ENCODE measurements around the gene HLCS. TPM values are rescaled to one million over a fixed set of nuclear protein-coding genes. Genes with fewer than 3 reads are reported as not detected.

The HLCS gene
- polyA plus RNA-seq, 1 donor (not counting 4 experiments of a cell fraction or from before 2014, with no cell fraction given) = 11.5 TPM

DNA sequence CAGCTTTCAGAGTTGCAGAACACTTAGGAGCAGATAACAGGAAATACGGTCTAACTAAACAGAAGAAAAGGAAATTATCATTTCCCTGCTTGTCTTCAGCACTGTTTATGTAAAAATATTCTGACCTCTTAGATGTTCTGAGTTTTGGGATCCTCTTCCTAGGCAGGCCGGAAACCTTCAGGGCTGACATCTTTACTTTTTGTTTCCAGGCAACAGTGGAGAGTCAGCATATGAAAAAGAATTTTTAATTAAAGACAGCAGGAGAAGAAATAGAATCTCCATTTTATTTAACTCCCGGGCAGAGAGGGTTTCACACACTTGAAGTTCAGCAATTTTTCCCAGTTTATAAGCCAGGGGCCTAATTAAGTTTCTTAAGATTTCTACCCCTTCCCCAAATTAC lies 35.0 kb upstream of the HLCS start:
- TF ChIP-seq EZH2 (IDR thresholded peaks at IDR 0.05; ENCODE audit: low read length) = no peak
- TF ChIP-seq, protein P1, sequence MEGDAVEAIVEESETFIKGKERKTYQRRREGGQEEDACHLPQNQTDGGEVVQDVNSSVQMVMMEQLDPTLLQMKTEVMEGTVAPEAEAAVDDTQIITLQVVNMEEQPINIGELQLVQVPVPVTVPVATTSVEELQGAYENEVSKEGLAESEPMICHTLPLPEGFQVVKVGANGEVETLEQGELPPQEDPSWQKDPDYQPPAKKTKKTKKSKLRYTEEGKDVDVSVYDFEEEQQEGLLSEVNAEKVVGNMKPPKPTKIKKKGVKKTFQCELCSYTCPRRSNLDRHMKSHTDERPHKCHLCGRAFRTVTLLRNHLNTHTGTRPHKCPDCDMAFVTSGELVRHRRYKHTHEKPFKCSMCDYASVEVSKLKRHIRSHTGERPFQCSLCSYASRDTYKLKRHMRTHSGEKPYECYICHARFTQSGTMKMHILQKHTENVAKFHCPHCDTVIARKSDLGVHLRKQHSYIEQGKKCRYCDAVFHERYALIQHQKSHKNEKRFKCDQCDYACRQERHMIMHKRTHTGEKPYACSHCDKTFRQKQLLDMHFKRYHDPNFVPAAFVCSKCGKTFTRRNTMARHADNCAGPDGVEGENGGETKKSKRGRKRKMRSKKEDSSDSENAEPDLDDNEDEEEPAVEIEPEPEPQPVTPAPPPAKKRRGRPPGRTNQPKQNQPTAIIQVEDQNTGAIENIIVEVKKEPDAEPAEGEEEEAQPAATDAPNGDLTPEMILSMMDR (optimal IDR thresholded peaks at IDR 0.05 in 1 of 3, IDR thresholded peaks at IDR 0.05 in 1 of 3, conservative IDR thresholded peaks at IDR 0.05 in 1 of 3; ENCODE audit: extremely low read depth in 1 of 3, insufficient read depth in 2 of 3, low read length in 3 of 3) = no peak
- Histone ChIP-seq H3K27me3 (ENCODE audit: control insufficient read depth, extremely low read depth, insufficient read depth, low read length) (peaks cover 11% of the 10 kb centered on the region), H4K20me1 (ENCODE audit: control insufficient read depth, extremely low read depth, insufficient read depth, low read length) (no peaks in the 10 kb centered on the region), H3K9me1 (ENCODE audit: control insufficient read depth, extremely low read depth, insufficient read depth, low read length) (no peaks in the 10 kb centered on the region), H3K27ac (ENCODE audit: control insufficient read depth, insufficient read depth, low read length) (no peak overlapping the region), H3K9me3 (ENCODE audit: control insufficient read depth, low read depth, low read length) (no peaks in the 10 kb centered on the region), H3K9ac (ENCODE audit: control insufficient read depth, extremely low read depth, insufficient read depth, low read length) (no peak overlapping the region), H3K36me3 (ENCODE audit: control insufficient read depth in 2 of 2, extremely low read depth in 1 of 2, insufficient read depth in 2 of 2, low read length in 2 of 2) (no peaks in the 10 kb centered on the region), H2AFZ (ENCODE audit: control insufficient read depth, low read length) (no peak overlapping the region), H3K4me3 (ENCODE audit: control insufficient read depth in 2 of 3, extremely low read depth in 1 of 3, insufficient read depth in 2 of 3, low read depth in 1 of 3, low read length in 3 of 3) (no peak overlapping the region), H3K4me2 (ENCODE audit: control insufficient read depth, extremely low read depth, insufficient read depth, low read depth, low read length) (no peak overlapping the region), H3K4me1 (ENCODE audit: control insufficient read depth, extremely low read depth, insufficient read depth, low read length) (no peaks in the 10 kb centered on the region), H3K79me2 (ENCODE audit: control insufficient read depth, insufficient read depth, low read length) (no peaks in the 10 kb centered on the region)
- FAIRE-seq (no peak), DNase-seq (ENCODE audit: low read depth, low spot score) (no peak)
- dilution Hi-C loops (cut with MboI; ENCODE audit: extremely low pct_ligation_motif_present, low sequenced_read_pairs) = no loop called here

DNA sequence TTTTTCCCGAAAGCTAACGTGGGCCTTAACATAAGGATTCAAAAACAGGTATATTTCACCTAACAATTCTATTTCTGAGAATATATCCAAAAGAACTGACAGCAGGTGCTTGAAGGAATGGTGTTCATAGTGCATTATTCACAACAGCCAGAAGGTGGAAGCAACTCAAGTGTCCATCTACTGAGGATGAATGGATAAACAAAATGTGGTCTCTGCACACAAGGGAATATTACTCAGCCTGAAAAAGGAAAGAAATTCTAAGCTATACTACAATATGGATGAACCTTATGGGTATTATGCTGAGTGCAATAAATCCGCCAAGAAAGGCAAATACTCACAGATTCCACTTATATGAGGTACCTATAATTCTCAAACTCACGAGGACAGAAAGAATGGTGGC lies 33.9 kb upstream of the HLCS start:
- H3K27me3 ChIP-seq (ENCODE audit: control insufficient read depth, extremely low read depth, insufficient read depth, low read length) = peaks cover 1% of the 10 kb centered on the region
- no peaks in the 10 kb centered on the region for H3K4me1 ChIP-seq (ENCODE audit: control insufficient read depth, extremely low read depth, insufficient read depth, low read length)
- no peaks in the 10 kb centered on the region for H3K9me3 ChIP-seq (ENCODE audit: control insufficient read depth, low read depth, low read length)
- no peaks in the 10 kb centered on the region for H3K36me3 ChIP-seq (ENCODE audit: control insufficient read depth in 2 of 2, extremely low read depth in 1 of 2, insufficient read depth in 2 of 2, low read length in 2 of 2)
- no peaks in the 10 kb centered on the region for H3K79me2 ChIP-seq (ENCODE audit: control insufficient read depth, insufficient read depth, low read length)
- H3K4me3 ChIP-seq (ENCODE audit: control insufficient read depth in 2 of 3, extremely low read depth in 1 of 3, insufficient read depth in 2 of 3, low read depth in 1 of 3, low read length in 3 of 3) = no peak overlapping the region
- no peaks in the 10 kb centered on the region for H3K9me1 ChIP-seq (ENCODE audit: control insufficient read depth, extremely low read depth, insufficient read depth, low read length)
- no peak overlapping the region for H3K4me2 ChIP-seq (ENCODE audit: control insufficient read depth, extremely low read depth, insufficient read depth, low read depth, low read length)
- no peak overlapping the region for H2AFZ ChIP-seq (ENCODE audit: control insufficient read depth, low read length)
- FAIRE-seq (no peak), DNase-seq (ENCODE audit: low read depth, low spot score) (no peak)
- TF ChIP-seq, protein P1 (optimal IDR thresholded peaks at IDR 0.05 in 1 of 3, IDR thresholded peaks at IDR 0.05 in 1 of 3, conservative IDR thresholded peaks at IDR 0.05 in 1 of 3; ENCODE audit: extremely low read depth in 1 of 3, insufficient read depth in 2 of 3, low read length in 3 of 3) = no peak
- TF ChIP-seq EZH2 (IDR thresholded peaks at IDR 0.05; ENCODE audit: low read length) = no peak
- no peaks in the 10 kb centered on the region for H4K20me1 ChIP-seq (ENCODE audit: control insufficient read depth, extremely low read depth, insufficient read depth, low read length)
- H3K9ac ChIP-seq (ENCODE audit: control insufficient read depth, extremely low read depth, insufficient read depth, low read length) = no peak overlapping the region
- dilution Hi-C loops (cut with MboI; ENCODE audit: extremely low pct_ligation_motif_present, low sequenced_read_pairs) = no loop called here
- no peak overlapping the region for H3K27ac ChIP-seq (ENCODE audit: control insufficient read depth, insufficient read depth, low read length)
